ENCODE data around the gene LSS.
"Not testable (repeated sequence)": the region's sequence is repeated elsewhere in the genome, so short reads cannot be mapped to it uniquely, and the experiment has no call there.

Gene LSS

GRCh38 chr21:46152927-46153246 is 75.7 kb downstream of the LSS start:
- DNase-seq (ENCODE audit: low spot score), result no peak

- DNase-seq (ENCODE audit: low spot score), result no peak
These were observed 76.3 kb downstream of the LSS start for GRCh38 chr21:46151989-46152926.

GRCh38 chr21:46151261-46151988 is 77.1 kb downstream of the LSS start:
- DNase-seq (ENCODE audit: low spot score), result no peak

- DNase-seq (ENCODE audit: low spot score), result no peak
These were observed 78.0 kb downstream of the LSS start for GRCh38 chr21:46150491-46151121.

GRCh38 chr21:46150073-46150472 is 78.5 kb downstream of the LSS start:
- no peak for DNase-seq (ENCODE audit: low spot score)

GRCh38 chr21:46149205-46149901 is 79.2 kb downstream of the LSS start:
- no peak for DNase-seq (ENCODE audit: low spot score)

- no peak for DNase-seq (ENCODE audit: low spot score)
These were observed 80.5 kb downstream of the LSS start for GRCh38 chr21:46148106-46148505.

GRCh38 chr21:46147429-46147828 is 81.1 kb downstream of the LSS start:
- peak; percentile 53 for DNase-seq (ENCODE audit: low spot score)

GRCh38 chr21:46146856-46147255 is 81.7 kb downstream of the LSS start:
- no peak for DNase-seq (ENCODE audit: low spot score)

GRCh38 chr21:46145840-46146691 is 82.5 kb downstream of the LSS start:
- no peak for DNase-seq (ENCODE audit: low spot score)

- DNase-seq (ENCODE audit: low spot score), result no peak
These were observed 83.3 kb downstream of the LSS start for GRCh38 chr21:46145159-46145839.

GRCh38 chr21:46144464-46145070 is 84.0 kb downstream of the LSS start:
- DNase-seq (ENCODE audit: low spot score), result no peak

- DNase-seq (ENCODE audit: low spot score), result no peak
These were observed 85.7 kb downstream of the LSS start for GRCh38 chr21:46142582-46143473.

- DNase-seq (ENCODE audit: low spot score), result no peak
These were observed 86.6 kb downstream of the LSS start for GRCh38 chr21:46141767-46142581.

GRCh38 chr21:46140352-46141003 is 88.1 kb downstream of the LSS start:
- DNase-seq (ENCODE audit: low spot score), result not testable (repeated sequence)

- no peak for DNase-seq (ENCODE audit: low spot score)
These were observed 88.9 kb downstream of the LSS start for GRCh38 chr21:46139686-46140085.

GRCh38 chr21:46138383-46138970 is 90.1 kb downstream of the LSS start:
- DNase-seq (ENCODE audit: low spot score), result no peak

All from cerebellar cortex (tissue), 1 donor.